Heart left ventricle (tissue), 16 donors: Measurements from ENCODE around the gene TAF7L. TPM values are rescaled to one million over a fixed set of nuclear protein-coding genes. Genes with fewer than 3 reads are reported as not detected.
"Not testable (repeated sequence)": the region's sequence is repeated elsewhere in the genome, so short reads cannot be mapped to it uniquely, and the experiment has no call there.

Experiments used
- ATAC-seq, 4 donors: fragments of 200-7000 bp; cut with Tn5 transposase; one replicate each; pipeline ENCODE4 v1.9.1; 2020 to 2022; ENCODE audit warnings: moderate library complexity in 4 of 4, mild to moderate bottlenecking in 3 of 4, moderate number of reproducible peaks in 1 of 4
- DNase-seq, 5 donors: peaks; one replicate each; pipeline ENCODE4 v3.0.0-alpha.2; 2020
- H3K27ac ChIP-seq, 12 donors: fragments of 200-600 bp; sonication (generic) in 4 of 12; one replicate each; pipeline versions ENCODE4 v1.5.0 to v1.8.0; 2016 to 2022; ENCODE audit warnings: mild to moderate bottlenecking in 2 of 12
- H3K27me3 ChIP-seq, 9 donors: fragments of 200-600 bp; sonication (generic) in 2 of 9; one replicate each; pipeline versions ENCODE4 v1.5.1 to v1.8.0; 2016 to 2022; ENCODE audit warnings: mild to moderate bottlenecking in 3 of 9
- H3K36me3 ChIP-seq, 9 donors: fragments of 200-600 bp; sonication (generic) in 2 of 9; one replicate each; pipeline versions ENCODE4 v1.5.0 to v1.8.0; 2018 to 2022; ENCODE audit warnings: mild to moderate bottlenecking in 2 of 9
- H3K4me1 ChIP-seq, 12 donors: fragments of 200-600 bp; sonication (generic) in 4 of 12; one replicate each; pipeline versions ENCODE4 v1.5.0 to v1.8.0; 2016 to 2022; ENCODE audit warnings: mild to moderate bottlenecking in 3 of 12
- H3K4me3 ChIP-seq, 12 donors: fragments of 200-600 bp; sonication (generic) in 4 of 12; one replicate each; pipeline versions ENCODE4 v1.5.0 to v1.8.0; 2017 to 2022; ENCODE audit warnings: mild to moderate bottlenecking in 9 of 12, moderate library complexity in 4 of 12
- H3K9me3 ChIP-seq, 12 donors: fragments of 200-600 bp; sonication (generic) in 4 of 12; one replicate each; pipeline versions ENCODE4 v1.5.0 to v1.8.0; 2016 to 2022; ENCODE audit warnings: mild to moderate bottlenecking in 1 of 12
- POLR2A ChIP-seq, 2 donors: fragments of 450-650 bp; IDR thresholded peaks; one replicate each; pipeline ENCODE4 v1.6.1; 2017; ENCODE audit warnings: antibody characterized with exemption in 2 of 2, mild to moderate bottlenecking in 2 of 2, moderate library complexity in 2 of 2
- WGBS, 4 donors: extraction: QIAGEN DNeasy Blood & Tissue Kit in 2 of 4; methylation state at CpG; one replicate each; pipeline versions ENCODE4 v1.1.5 to v1.1.7; 2013 to 2018; 5-methylcytosine and 5-hydroxymethylcytosine counted together
- intact Hi-C, 10 donors: fragments of 100-400 bp; cut with DNase I; formaldehyde crosslinking; loops; one replicate each; pipeline versions ENCODE4 v1.11.1 to v1.14.2; 2022
- long read RNA-seq, 3 donors: library from polyadenylated mRNA; unstranded; transcript quantifications; one replicate each; pipeline ENCODE4 v2.0.0, GENCODE V29; 2020 to 2021
- polyA plus RNA-seq, 2 donors: library from polyadenylated mRNA; stranded (reverse); fragments of 200-250 nt; gene quantifications; one replicate each; pipeline ENCODE4 v1.2.3, GENCODE V29; 2013
- total RNA-seq, 9 donors: library from RNA; depleted of rRNA in 2 of 9; stranded (reverse); fragments of >200 nt in 2 of 9; fragmentation: NEBNext Ultra II Directional in 3 of 9; extraction: Animal tissue kit (Norgen Biotek cat#: 25700) in 3 of 9; gene quantifications; one replicate each; pipeline versions ENCODE4 v1.1.0 to v1.2.4, GENCODE V29; 2016 to 2023
- TF ChIP-seq, protein P1 (sequence below), 12 donors: fragments of 200-600 bp; sonication (generic) in 4 of 12; IDR thresholded peaks; one replicate each; pipeline versions ENCODE4 v1.5.0 to v1.8.0; 2018 to 2022; ENCODE audit warnings: antibody characterized with exemption in 12 of 12, mild to moderate bottlenecking in 5 of 12
- donor health status: ischemic (EF 13 %, LVEDD 7.1; RV severe dilation, severe dysfunction).
- donor health status: healthy with polysubstance abuse.
- donor health status: DM: no; HTN: yes; CAD: no.
- donor health status: DM: no; HTN: no; CAD: no.
- donor health status: ischemic (EF 25% LVEDD 6.9; RV normal size, moderate dysfunction).
- donor health status: ischemic (EF 25% LVEDD 5.7; RV mildly dilated, moderate dysfunction).
- donor health status: healthy.
- donor health status: DM: yes; HTN: yes; CAD: no.
- donor health status: ischemic (EF 35%, LVEDD 5.7; RV mildly dilated, moderate dysfunction).
- donor health status: nonischemic (EF 11% LVEDD 7.7; RV severe dilation, severe dysfunction).
- donor health status: DM: yes; HTN: yes; CAD: no.
- donor health status: PGD.
- donor health status: ischemic (EF 29% LVEDD 5.4; RV normal size, mild dysfunction).
- donor health status: nonischemic (EF 23%, LVEDD 6.1; RV moderate dilation, normal function).

The TAF7L gene, protein sequence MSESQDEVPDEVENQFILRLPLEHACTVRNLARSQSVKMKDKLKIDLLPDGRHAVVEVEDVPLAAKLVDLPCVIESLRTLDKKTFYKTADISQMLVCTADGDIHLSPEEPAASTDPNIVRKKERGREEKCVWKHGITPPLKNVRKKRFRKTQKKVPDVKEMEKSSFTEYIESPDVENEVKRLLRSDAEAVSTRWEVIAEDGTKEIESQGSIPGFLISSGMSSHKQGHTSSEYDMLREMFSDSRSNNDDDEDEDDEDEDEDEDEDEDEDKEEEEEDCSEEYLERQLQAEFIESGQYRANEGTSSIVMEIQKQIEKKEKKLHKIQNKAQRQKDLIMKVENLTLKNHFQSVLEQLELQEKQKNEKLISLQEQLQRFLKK
- total RNA-seq (not detected), polyA plus RNA-seq (under 1 TPM in 1 of 2 donors, not detected in 1; 0.04 TPM)
- long read RNA-seq, donor 1, result 0 reads
- long read RNA-seq, donor 2, result 0 reads
- long read RNA-seq, donor 3, result 0 reads

DNA sequence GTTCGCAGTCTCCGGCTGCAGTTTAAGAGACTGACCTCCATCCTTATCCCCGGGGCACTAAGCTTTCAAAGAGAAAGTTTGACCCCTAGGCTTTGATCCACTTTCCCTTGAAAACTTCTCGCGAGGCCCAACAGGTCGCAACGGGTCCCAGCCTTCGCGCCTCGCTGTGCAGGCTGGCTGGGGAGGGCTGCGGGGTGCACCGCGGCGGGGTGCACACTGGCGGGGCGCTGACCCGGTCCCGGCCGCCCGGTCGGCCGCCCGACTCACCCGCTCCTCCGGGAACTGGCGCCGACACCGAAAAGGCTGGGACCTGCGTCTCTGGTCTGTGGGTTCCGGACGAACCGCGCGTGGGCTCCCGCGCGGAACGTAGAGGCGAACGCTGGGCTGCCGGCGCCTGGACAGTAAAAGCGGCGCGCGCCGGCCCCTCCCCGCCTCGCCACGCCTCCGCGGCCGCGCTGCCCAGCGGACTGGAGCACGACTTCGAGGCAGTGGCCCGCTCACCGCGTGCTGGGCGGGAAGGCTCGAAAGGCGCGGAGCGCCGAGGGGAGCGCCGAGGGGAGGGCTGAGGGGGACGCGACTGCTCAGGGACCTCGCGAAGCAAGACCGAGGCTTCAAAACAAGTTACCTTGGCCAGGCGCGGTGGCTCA, at the start of gene TAF7L:
TSS of gene TAF7L (minus strand) at position 378 of the 647 bp plus-strand sequence. CDS start 3,791 bp downstream, outside the sequence.
- H3K36me3 ChIP-seq, result no peaks in the 10 kb centered on the region
- no peak within 1 kb of the TSS for H3K27ac ChIP-seq
- DNase-seq (no peak), ATAC-seq (no peak)
- no peaks in the 10 kb centered on the region for H3K9me3 ChIP-seq
- H3K4me1 ChIP-seq, result no peaks in the 10 kb centered on the region
- TF ChIP-seq POLR2A (IDR thresholded peaks at IDR 0.05), result no peak
- TF ChIP-seq, protein P1, sequence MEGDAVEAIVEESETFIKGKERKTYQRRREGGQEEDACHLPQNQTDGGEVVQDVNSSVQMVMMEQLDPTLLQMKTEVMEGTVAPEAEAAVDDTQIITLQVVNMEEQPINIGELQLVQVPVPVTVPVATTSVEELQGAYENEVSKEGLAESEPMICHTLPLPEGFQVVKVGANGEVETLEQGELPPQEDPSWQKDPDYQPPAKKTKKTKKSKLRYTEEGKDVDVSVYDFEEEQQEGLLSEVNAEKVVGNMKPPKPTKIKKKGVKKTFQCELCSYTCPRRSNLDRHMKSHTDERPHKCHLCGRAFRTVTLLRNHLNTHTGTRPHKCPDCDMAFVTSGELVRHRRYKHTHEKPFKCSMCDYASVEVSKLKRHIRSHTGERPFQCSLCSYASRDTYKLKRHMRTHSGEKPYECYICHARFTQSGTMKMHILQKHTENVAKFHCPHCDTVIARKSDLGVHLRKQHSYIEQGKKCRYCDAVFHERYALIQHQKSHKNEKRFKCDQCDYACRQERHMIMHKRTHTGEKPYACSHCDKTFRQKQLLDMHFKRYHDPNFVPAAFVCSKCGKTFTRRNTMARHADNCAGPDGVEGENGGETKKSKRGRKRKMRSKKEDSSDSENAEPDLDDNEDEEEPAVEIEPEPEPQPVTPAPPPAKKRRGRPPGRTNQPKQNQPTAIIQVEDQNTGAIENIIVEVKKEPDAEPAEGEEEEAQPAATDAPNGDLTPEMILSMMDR (IDR thresholded peaks at IDR 0.05), result no peak
- 14 to 54% (median 35%) methylated on average over 44 to 75 of the region's 75 CpGs for WGBS, 4 donors
- intact Hi-C loops, result no loop called here
- peaks cover 0 to 31% (median 7%) of the 10 kb centered on the region in 9 donors for H3K27me3 ChIP-seq
- peak within 1 kb of the TSS in 6 of 12 donors; percentile 2 to 18 (median 9) for H3K4me3 ChIP-seq

DNA sequence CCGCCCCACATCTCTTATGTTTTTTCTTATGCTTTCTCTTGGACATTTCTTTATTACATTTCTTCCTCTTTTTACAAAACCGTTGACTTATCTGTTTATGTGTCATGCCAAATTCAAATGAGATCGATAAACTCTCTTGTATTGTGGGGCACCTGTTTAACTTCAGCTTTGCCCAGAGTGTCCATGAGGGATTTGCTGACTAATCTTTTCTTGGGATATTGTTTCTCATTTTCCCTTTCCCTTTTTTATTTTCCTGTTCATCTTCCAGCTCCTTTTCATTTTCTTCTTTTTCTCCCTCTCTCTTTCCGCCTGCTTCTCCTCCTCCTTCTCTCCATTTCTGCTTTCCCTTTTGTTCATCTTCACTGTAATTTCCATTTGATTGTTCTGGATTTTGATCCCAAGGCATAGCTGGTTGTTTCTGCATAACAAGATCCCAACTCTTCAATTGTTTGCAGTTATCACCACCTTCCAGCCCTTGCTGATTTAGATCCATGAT, 46.7 kb upstream of the TAF7L start:
- Histone ChIP-seq H3K27ac (no peak overlapping the region), H3K9me3 (no peaks in the 10 kb centered on the region), H3K4me1 (no peaks in the 10 kb centered on the region), H3K36me3 (no peaks in the 10 kb centered on the region), H3K4me3 (no peak overlapping the region), H3K27me3 (peaks cover 0 to 3% (median 0%) of the 10 kb centered on the region in 9 donors)
- 85 to 93% (median 87%) methylated on average over 4 of the region's 4 CpGs for WGBS, 4 donors
- no peak for DNase-seq
- TF ChIP-seq POLR2A (IDR thresholded peaks at IDR 0.05), result no peak
- TF ChIP-seq, protein P1 (IDR thresholded peaks at IDR 0.05), result no peak
- no peak for ATAC-seq
- intact Hi-C loops, result no loop called here

DNA sequence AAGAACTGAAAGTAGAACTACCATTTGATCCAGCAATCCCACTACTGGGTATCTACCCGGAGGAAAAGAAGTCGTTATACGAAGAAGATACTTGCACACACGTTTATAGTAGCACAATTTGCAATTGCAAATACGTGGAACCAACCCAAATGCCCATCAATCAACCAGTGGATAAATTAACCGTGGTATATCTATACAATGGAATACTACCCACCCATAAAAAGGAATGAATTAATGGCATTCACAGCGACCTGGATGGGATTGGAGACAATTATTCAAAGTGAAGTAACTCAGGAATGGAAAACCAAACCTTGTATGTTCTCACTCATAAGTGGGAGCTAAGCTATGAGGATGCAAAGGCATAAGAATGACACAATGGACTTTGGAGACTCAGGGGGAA, 43.2 kb upstream of the TAF7L start:
- intact Hi-C loops, DNase-seq, H3K9me3 ChIP-seq, H3K4me3 ChIP-seq, H3K4me1 ChIP-seq, H3K36me3 ChIP-seq, H3K27me3 ChIP-seq, H3K27ac ChIP-seq, ATAC-seq: not testable (repeated sequence)
- 68 to 78% (median 72%) methylated on average over 7 of the region's 7 CpGs for WGBS, 4 donors

DNA sequence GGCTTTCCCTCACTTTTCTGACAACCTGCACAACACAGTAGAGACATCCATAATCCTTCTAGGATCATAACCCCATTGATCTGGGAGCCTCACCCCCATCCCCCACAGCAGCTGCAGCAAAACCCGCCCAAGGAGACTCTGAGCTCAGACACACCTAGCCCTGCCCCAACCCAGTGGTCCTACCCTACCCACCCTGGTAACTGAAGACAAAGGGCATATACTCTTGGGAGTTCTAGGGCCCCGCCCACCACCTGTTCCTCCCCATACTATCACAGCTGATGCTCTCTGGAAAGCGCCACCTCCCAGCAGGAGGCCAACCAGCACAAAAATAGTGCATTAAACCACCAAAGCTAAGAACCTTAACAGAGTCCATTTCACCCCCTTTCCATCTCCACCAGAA, 35.5 kb upstream of the TAF7L start:
- DNase-seq, H3K4me1 ChIP-seq, ATAC-seq, H3K36me3 ChIP-seq, H3K27ac ChIP-seq, H3K4me3 ChIP-seq, H3K27me3 ChIP-seq, intact Hi-C loops, H3K9me3 ChIP-seq: not testable (repeated sequence)
- 70 to 85% (median 79%) methylated on average over 3 of the region's 3 CpGs for WGBS, 4 donors

DNA sequence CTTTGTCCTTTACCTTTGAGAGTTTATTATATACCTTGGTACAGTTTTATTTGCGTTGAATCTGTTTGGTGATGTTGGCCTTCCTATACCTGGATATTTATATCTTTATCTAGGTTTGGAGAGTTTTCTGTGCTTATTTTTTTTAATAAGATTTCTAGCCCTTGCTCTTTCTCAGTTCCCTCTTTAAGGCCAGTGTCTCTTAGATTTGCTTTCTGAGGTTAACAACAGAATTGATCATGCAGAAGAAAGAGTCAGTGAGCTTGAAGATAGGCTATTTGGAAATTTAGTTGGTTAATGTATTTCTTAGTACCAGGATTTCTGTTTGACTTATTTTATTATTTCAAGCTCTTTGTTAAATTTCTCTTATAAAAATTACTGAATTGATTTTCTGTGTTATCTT, 12.7 kb upstream of the TAF7L start:
- Histone ChIP-seq H3K4me3 (no peak overlapping the region), H3K27me3 (peaks cover 0 to 14% (median 0%) of the 10 kb centered on the region in 9 donors), H3K4me1 (no peaks in the 10 kb centered on the region), H3K27ac (no peak overlapping the region), H3K9me3 (no peaks in the 10 kb centered on the region), H3K36me3 (no peaks in the 10 kb centered on the region)
- DNase-seq, result no peak
- TF ChIP-seq, protein P1 (IDR thresholded peaks at IDR 0.05), result no peak
- no peak for TF ChIP-seq POLR2A (IDR thresholded peaks at IDR 0.05)
- no peak for ATAC-seq
- 85 to 95% (median 94%) methylated on average over 1 of the region's 1 CpG for WGBS, 4 donors
- intact Hi-C loops, result no loop called here

DNA sequence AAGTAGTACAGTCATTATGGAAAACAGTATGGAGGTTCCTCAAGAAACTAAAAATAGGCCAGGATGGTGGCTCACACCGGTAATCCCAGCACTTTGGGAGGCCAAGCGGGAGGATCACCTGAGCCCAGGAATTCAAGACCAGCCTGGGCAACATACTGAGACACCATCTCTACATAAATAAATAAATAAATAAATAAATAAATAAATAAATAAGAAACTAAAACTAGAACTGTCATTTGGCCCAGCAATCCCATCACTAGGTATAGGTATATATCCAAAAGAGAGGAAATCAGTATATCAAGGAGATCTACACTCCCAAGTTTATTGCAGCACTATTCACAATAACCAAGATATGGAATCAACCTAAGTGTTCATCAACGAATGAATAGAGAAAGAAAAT, 4.5 kb upstream of the TAF7L start:
- H3K27ac ChIP-seq, DNase-seq, H3K4me3 ChIP-seq, H3K36me3 ChIP-seq, ATAC-seq, intact Hi-C loops, H3K9me3 ChIP-seq, H3K4me1 ChIP-seq: not testable (repeated sequence)
- WGBS, 4 donors, result 82 to 98% (median 96%) methylated on average over 3 of the region's 3 CpGs
- H3K27me3 ChIP-seq, result peaks cover 0 to 15% (median 5%) of the 10 kb centered on the region in 9 donors
